SK-N-SH treated with all-trans-retinoic acid at 6 μM for 48 hours (cell line): ENCODE results near the gene P2RY6.

Source experiments
- ARNTL ChIP-seq: fragments of 450-650 bp; formaldehyde crosslinking; IDR thresholded peaks from 2 replicates; pipeline ENCODE4 v1.5.0; 2020; ENCODE audit warnings: low read depth, mild to moderate bottlenecking, moderate library complexity, borderline replicate concordance
- POU6F1 ChIP-seq: fragments of 250-450 bp; sonication (Bioruptor Pico); IDR thresholded peaks from 2 replicates; pipeline ENCODE4 v1.8.0; 2021; ENCODE audit warnings: low read depth, mild to moderate bottlenecking, moderate library complexity, borderline replicate concordance
- RARB ChIP-seq: fragments of 250-450 bp; sonication (Bioruptor Pico); IDR thresholded peaks from 2 replicates; pipeline ENCODE4 v1.8.0; 2021; ENCODE audit warnings: mild to moderate bottlenecking, moderate library complexity
- SNAI2 ChIP-seq: fragments of 250-450 bp; sonication (Bioruptor Pico); IDR thresholded peaks from 2 replicates; pipeline ENCODE4 v1.5.0; 2020; ENCODE audit warnings: mild to moderate bottlenecking, moderate library complexity
- TCF4 ChIP-seq: fragments of 250-450 bp; sonication (Bioruptor Pico); IDR thresholded peaks from 2 replicates; pipeline ENCODE4 v1.8.0; 2021; ENCODE audit warnings: mild to moderate bottlenecking, moderate library complexity, borderline replicate concordance
- TOX ChIP-seq: fragments of 250-450 bp; sonication (Bioruptor Pico); IDR thresholded peaks from 2 replicates; pipeline ENCODE4 v1.8.0; 2021; ENCODE audit warnings: mild to moderate bottlenecking, moderate library complexity, borderline replicate concordance
- ZFP3 ChIP-seq: fragments of 250-450 bp; sonication (Bioruptor Pico); IDR thresholded peaks from 2 replicates; pipeline ENCODE4 v1.5.0; 2020; ENCODE audit warnings: mild to moderate bottlenecking, moderate library complexity
- ZNF8 ChIP-seq: fragments of 450-650 bp; formaldehyde crosslinking; IDR thresholded peaks from 2 replicates; pipeline ENCODE4 v1.5.0; 2020; ENCODE audit warnings: mild to moderate bottlenecking, moderate library complexity
- TF ChIP-seq, protein P1 (sequence below): fragments of 250-450 bp; sonication (Bioruptor Pico); IDR thresholded peaks from 2 replicates; pipeline ENCODE4 v1.5.1; 2020; ENCODE audit warnings: low read depth, mild to moderate bottlenecking, moderate library complexity

DNA sequence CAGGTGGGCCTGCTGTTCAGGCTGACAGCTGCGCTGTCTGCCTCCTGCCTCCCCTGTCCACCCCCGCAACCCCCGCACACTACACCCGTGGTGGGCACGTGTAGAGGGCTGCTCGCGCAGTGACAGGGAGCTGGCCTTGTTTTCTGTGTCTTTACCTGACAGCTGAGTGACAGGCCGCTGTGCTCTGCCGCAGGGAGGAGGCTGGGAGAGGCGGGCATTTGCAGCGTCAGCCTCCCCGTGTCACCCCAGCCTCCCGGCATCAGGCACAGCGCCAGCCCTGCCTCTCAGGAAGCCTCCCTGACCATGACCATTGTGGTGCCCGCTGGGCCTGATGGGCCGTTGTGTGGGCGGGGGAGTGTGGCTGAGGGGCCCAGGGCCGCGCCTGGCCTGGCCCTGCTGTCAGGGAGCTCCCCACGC, 72.1 kb downstream of the P2RY6 start:
- TF ChIP-seq ZNF8 = no peak
- TF ChIP-seq ARNTL = no peak
- TF ChIP-seq SNAI2 (CRISPR knock-in tag) = no peak
- no peak for TF ChIP-seq TOX (CRISPR knock-in tag)
- TF ChIP-seq, protein P1, sequence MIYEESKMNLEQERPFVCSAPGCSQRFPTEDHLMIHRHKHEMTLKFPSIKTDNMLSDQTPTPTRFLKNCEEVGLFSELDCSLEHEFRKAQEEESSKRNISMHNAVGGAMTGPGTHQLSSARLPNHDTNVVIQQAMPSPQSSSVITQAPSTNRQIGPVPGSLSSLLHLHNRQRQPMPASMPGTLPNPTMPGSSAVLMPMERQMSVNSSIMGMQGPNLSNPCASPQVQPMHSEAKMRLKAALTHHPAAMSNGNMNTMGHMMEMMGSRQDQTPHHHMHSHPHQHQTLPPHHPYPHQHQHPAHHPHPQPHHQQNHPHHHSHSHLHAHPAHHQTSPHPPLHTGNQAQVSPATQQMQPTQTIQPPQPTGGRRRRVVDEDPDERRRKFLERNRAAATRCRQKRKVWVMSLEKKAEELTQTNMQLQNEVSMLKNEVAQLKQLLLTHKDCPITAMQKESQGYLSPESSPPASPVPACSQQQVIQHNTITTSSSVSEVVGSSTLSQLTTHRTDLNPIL (CRISPR knock-in tag) = no peak
- TF ChIP-seq POU6F1 (CRISPR knock-in tag) = no peak
- TF ChIP-seq TCF4 = no peak
- TF ChIP-seq RARB (CRISPR knock-in tag) = no peak
- no peak for TF ChIP-seq ZFP3 (CRISPR knock-in tag)
